HepG2 (cell line): ENCODE data around the gene ARFGAP3. TPM values are rescaled to one million over a fixed set of nuclear protein-coding genes. Genes with fewer than 3 reads are reported as not detected.

Source experiments
- ATAC-seq: fragments of 200-7000 bp; cut with Tn5 transposase; 3 replicates; pipeline ENCODE4 v1.9.1; 2020; ENCODE audit warnings: mild to moderate bottlenecking, moderate library complexity
- BruUV-seq: library from RNA; stranded (reverse); fragments of 400-500 nt; replicated peaks from 2 replicates; lab custom pipeline; 2021; lab: Mats Ljungman, UMichigan
- CTCF ChIA-PET: fragments of 300-600 bp; formaldehyde crosslinking; extraction: SDS; loops from one replicate; lab custom pipeline; 2021; ENCODE audit warnings: low total read pairs, inconsistent platforms, low intra/inter-chr PET ratio; lab: Yijun Ruan, JAX
- POLR2A ChIA-PET: fragments of 350-600 bp; sonication (Branson Sonifier 250); formaldehyde crosslinking; loops from one replicate; lab custom pipeline; 2020; ENCODE audit warnings: antibody characterized with exemption, inconsistent platforms; lab: Yijun Ruan, JAX
- DNase-seq: peaks from one replicate; pipeline ENCODE4 v3.0.0-alpha.2; 2015; ENCODE audit warnings: low spot score
- FAIRE-seq: peaks from 3 replicates; lab custom pipeline; 2011; peaks lifted over from hg19 to GRCh38; lab: Jason Lieb, UNC
- H2AFZ ChIP-seq: one replicate; pipeline ENCODE4 v1.6.1; 2011; ENCODE audit warnings: low read length, inconsistent platforms
- H3K27ac ChIP-seq: fragments of 300-600 bp; 3 replicates; pipeline ENCODE4 v1.8.0; 2011; ENCODE audit warnings: mixed run types, mild to moderate bottlenecking, mixed read lengths, low read length, inconsistent platforms; ENCODE audit not compliant: insufficient read depth; ENCODE audit errors: extremely low read length
- H3K27me3 ChIP-seq, 2 experiments: fragments of 200-600 bp in 1 of 2; 2 replicates in 1 of 2; 3 replicates in 1 of 2; pipeline versions ENCODE4 v1.6.0 to v1.8.0; 2011; ENCODE audit warnings: low read length in 2 of 2, mild to moderate bottlenecking in 2 of 2, moderate library complexity in 2 of 2, inconsistent platforms in 1 of 2; ENCODE audit not compliant: insufficient read depth in 2 of 2, control insufficient read depth in 1 of 2
- H3K36me3 ChIP-seq, 2 experiments: fragments of 200-600 bp in 1 of 2; replicated peaks in 1 of 2; 2 replicates in 1 of 2; 3 replicates in 1 of 2; pipeline versions ENCODE4 v1.5.1 to v1.8.0; 2011; ENCODE audit warnings: low read length in 2 of 2, inconsistent platforms in 1 of 2; ENCODE audit not compliant: insufficient read depth in 2 of 2, control insufficient read depth in 1 of 2
- H3K4me1 ChIP-seq: 2 replicates; pipeline ENCODE4 v1.5.1; 2012; ENCODE audit warnings: low read length, inconsistent platforms; ENCODE audit not compliant: insufficient read depth
- H3K4me2 ChIP-seq: 2 replicates; pipeline ENCODE4 v1.6.0; 2011; ENCODE audit warnings: low read depth, low read length, inconsistent platforms
- H3K4me3 ChIP-seq, 3 experiments: fragments of 200-600 bp in 1 of 3; sonication (generic), shearing (Covaris generic) in 1 of 3; replicated peaks in 1 of 3; 2 replicates each; pipeline ENCODE4 v1.5.1; 2011 to 2016; ENCODE audit warnings: low read length in 3 of 3, inconsistent platforms in 2 of 3, low read depth in 2 of 3, mild to moderate bottlenecking in 2 of 3, control low read depth in 1 of 3, mixed read lengths in 1 of 3; ENCODE audit not compliant: insufficient read depth in 1 of 3
- H3K79me2 ChIP-seq: one replicate; pipeline ENCODE4 v1.6.1; 2011; ENCODE audit warnings: low read length, inconsistent platforms; ENCODE audit not compliant: insufficient read depth
- H3K9ac ChIP-seq: 2 replicates; pipeline ENCODE4 v1.6.0; 2011; ENCODE audit warnings: mild to moderate bottlenecking, low read depth, low read length, inconsistent platforms; ENCODE audit not compliant: insufficient read depth
- H3K9me3 ChIP-seq: 2 replicates; pipeline ENCODE4 v1.5.1; 2012; ENCODE audit warnings: mild to moderate bottlenecking, low read length
- H4K20me1 ChIP-seq: 2 replicates; pipeline ENCODE4 v1.6.0; 2011; ENCODE audit warnings: inconsistent platforms, mild to moderate bottlenecking, low read length, moderate library complexity; ENCODE audit not compliant: insufficient read depth
- ARNTL ChIP-seq: sonication (generic); formaldehyde crosslinking; IDR thresholded peaks from 2 replicates; pipeline ENCODE4 v1.4.0; 2020; ENCODE audit warnings: mild to moderate bottlenecking, missing genetic modification reagents
- EZH2 ChIP-seq: conservative IDR thresholded peaks from 2 replicates; pipeline ENCODE4 v1.6.1; 2012; ENCODE audit warnings: mild to moderate bottlenecking, low read depth, low read length, moderate library complexity
- FOSL2 ChIP-seq: sonication (generic); formaldehyde crosslinking; IDR thresholded peaks from 2 replicates; pipeline ENCODE4 v1.4.0; 2020; ENCODE audit warnings: missing genetic modification reagents
- HIVEP1 ChIP-seq: sonication (generic); formaldehyde crosslinking; IDR thresholded peaks from 2 replicates; pipeline ENCODE4 v1.4.0; 2020; ENCODE audit warnings: mild to moderate bottlenecking, missing genetic modification reagents
- KLF9 ChIP-seq: IDR thresholded peaks from 2 replicates; pipeline ENCODE4 v1.6.1; 2016; ENCODE audit warnings: low read depth
- MIER3 ChIP-seq: IDR thresholded peaks from 2 replicates; pipeline ENCODE4 v1.6.1; 2016; ENCODE audit warnings: missing compliant biosample characterization, borderline replicate concordance
- MTA1 ChIP-seq: sonication (generic); formaldehyde crosslinking; IDR thresholded peaks from 2 replicates; pipeline ENCODE4 v1.4.0; 2020; ENCODE audit warnings: missing genetic modification reagents, mild to moderate bottlenecking, borderline replicate concordance
- NR1H2 ChIP-seq: sonication (generic); formaldehyde crosslinking; IDR thresholded peaks from 2 replicates; pipeline ENCODE4 v1.8.1; 2022; ENCODE audit warnings: low read depth, missing genetic modification reagents, borderline replicate concordance
- SKI ChIP-seq: fragments of 450-650 bp; IDR thresholded peaks from one replicate; pipeline ENCODE4 v1.6.1; 2018; ENCODE audit warnings: mild to moderate bottlenecking; ENCODE audit not compliant: partially characterized antibody
- SMARCC2 ChIP-seq: fragments of 450-650 bp; IDR thresholded peaks from 2 replicates; pipeline ENCODE4 v1.6.1; 2017; ENCODE audit warnings: antibody characterized with exemption, mild to moderate bottlenecking
- ZBTB7B ChIP-seq: sonication (generic); formaldehyde crosslinking; IDR thresholded peaks from 2 replicates; pipeline ENCODE4 v1.4.0; 2020; ENCODE audit warnings: missing genetic modification reagents
- ZMYM4 ChIP-seq: sonication (generic); formaldehyde crosslinking; IDR thresholded peaks from 2 replicates; pipeline ENCODE4 v1.8.1; 2023; ENCODE audit warnings: mild to moderate bottlenecking, missing genetic modification reagents
- ZNF792 ChIP-seq: IDR thresholded peaks from 2 replicates; pipeline ENCODE4 v1.6.1; 2016
- WGBS: methylation state at CpG from one replicate; pipeline ENCODE4 v1.1.6; 2017; ENCODE audit warnings: low lambda C conversion rate; 5-methylcytosine and 5-hydroxymethylcytosine counted together
- in situ Hi-C: cut with HindIII; loops from 2 replicates; pipeline ENCODE4 v1.10.0; 2017; ENCODE audit warnings: low pct_unique_long_range_greater_than_20kb; ENCODE audit not compliant: extremely low pct_ligation_motif_present
- intact Hi-C: fragments of 100-400 bp; cut with micrococcal nuclease; formaldehyde crosslinking; loops from one replicate; pipeline ENCODE4 v1.10.0; 2022; ENCODE audit not compliant: unreplicated experiment
- polyA plus RNA-seq, 8 experiments: library from polyadenylated mRNA; depleted of rRNA in 3 of 8; stranded (reverse) in 7 of 8; unstranded in 1 of 8; fragments of >200 nt; fragmentation: Illumina TruSeq in 4 of 8; extraction: Trizol in 4 of 8; gene quantifications; 2 replicates each; pipeline versions ENCODE4 v1.2.1 to v1.2.3, GENCODE V29; 2011 to 2016; ENCODE audit warnings: low read depth in 4 of 8, missing spikeins in 1 of 8, mixed read lengths in 1 of 8; ENCODE audit not compliant: insufficient read depth in 1 of 8
- total RNA-seq, 5 experiments: library from RNA; depleted of rRNA; stranded (reverse); fragments of >200 nt; fragmentation: Illumina TruSeq; extraction: Trizol; gene quantifications; 2 replicates each; pipeline ENCODE4 v1.2.3, GENCODE V29; 2016; ENCODE audit warnings: low read depth in 1 of 5
- TF ChIP-seq, protein P1 (sequence below): sonication (generic); formaldehyde crosslinking; IDR thresholded peaks from 2 replicates; pipeline ENCODE4 v1.4.0; 2020; ENCODE audit warnings: missing genetic modification reagents, mild to moderate bottlenecking, borderline replicate concordance
- TF ChIP-seq, protein P2 (sequence below): sonication (generic); formaldehyde crosslinking; IDR thresholded peaks from 2 replicates; pipeline ENCODE4 v1.5.0; 2020; ENCODE audit warnings: missing genetic modification reagents
- TF ChIP-seq, protein P3 (sequence below): sonication (generic); formaldehyde crosslinking; IDR thresholded peaks from 2 replicates; pipeline ENCODE4 v1.5.0; 2020; ENCODE audit warnings: mild to moderate bottlenecking, missing genetic modification reagents, borderline replicate concordance

Gene ARFGAP3
- total and polyA plus RNA-seq, 2 of the 13 experiments (the other 11 are each of a cell fraction or from before 2014, with no cell fraction given): 41.7 to 61.6 TPM

DNA sequence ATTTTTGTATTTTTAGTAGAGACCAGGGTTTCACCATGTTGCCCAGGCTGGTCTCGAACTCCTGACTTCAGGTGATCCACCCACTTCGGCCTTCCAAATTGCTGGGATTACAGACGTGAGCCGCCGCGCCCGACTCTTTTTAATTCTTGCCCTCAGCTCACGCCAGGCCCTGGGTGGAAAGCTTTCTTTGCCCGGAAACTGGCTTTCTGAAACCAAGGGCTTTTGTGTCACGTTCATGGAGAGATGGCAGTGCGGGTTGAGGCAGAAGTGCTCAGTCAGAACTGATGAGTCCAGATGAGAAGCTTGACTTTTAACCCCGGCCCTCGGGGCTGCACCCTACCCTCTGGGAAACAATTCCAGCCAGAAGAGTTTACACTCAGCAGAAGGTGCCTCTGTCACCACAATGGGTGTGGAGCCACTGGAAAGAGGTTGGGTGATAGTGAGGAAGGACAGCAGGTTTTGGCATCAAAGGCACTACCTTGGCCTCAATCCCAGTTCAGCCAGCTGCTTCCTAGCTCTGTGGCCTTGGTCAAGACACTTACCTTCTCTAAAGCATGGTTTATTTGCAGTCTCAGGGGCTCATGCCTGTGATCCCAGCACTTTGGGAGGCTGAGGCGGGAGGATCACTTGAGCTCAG is 890 bp upstream of the ARFGAP3 start (continued):
- TF ChIP-seq FOSL2 (CRISPR knock-in tag) (no peak), ARNTL (0 out of 2 replicates have a peak, but pooled peaks have one; percentile 6), MIER3 (0 out of 2 replicates have a peak, but pooled peaks have one; percentile 8), HIVEP1 (CRISPR knock-in tag) (0 out of 2 replicates have a peak, but pooled peaks have one; percentile 7)
- TF ChIP-seq, all 625 proteins: peak for 6

DNA sequence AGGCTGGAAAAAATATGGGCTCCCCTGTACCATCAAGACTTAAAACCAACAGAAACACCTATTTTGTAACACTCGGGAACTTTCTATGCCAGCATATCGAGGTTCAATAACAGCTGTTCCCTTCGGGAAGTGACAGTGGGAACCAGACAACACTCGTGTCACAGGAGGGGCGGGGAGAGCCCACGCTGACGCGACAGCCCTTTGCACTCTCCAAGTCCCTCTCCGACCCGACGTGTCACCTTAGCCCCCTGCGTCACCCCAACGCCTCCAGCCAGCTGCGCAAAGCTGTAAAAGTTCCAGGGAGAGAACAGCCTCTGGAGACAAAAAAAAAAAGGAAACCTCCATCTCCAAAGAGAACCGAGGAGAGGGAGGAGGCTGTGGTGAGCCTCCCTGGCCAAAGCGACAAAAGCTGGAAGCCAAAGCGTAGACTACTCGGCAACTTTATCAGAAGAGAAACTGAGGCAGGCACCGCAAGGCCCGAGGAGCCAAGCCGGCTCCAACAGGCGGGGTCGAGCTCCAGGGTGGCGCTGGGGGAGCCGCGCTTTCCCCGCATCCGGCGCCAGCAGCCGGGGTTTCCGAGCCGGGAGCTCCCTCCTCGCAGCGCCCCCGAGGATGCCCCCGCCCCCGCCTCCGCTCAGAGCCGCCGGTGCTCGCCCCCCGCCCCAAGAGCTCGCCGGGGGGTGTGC is 751 bp downstream of the ARFGAP3 start:
- CTCF ChIA-PET: no interaction called here
- intact Hi-C loops (loop anchor here (10.0 kb wide), 2 partner anchors 52 to 212 kb away; partner anchors contain the start of genes ATP5MGL and CYB5R3), in situ Hi-C loops (loop anchor here (5.0 kb wide), 1 partner anchor 49 kb away; no protein-coding TSS in a partner anchor)
- Histone ChIP-seq H3K27me3 (no peaks in the 10 kb centered on the region; a peak in 1 of 5 replicates), H4K20me1 (peaks cover 12% of the 10 kb centered on the region; the same call in 1 of the 2 replicates), H3K36me3 (peaks cover 0 to 8% of the 10 kb centered on the region in 2 experiments; a peak in 1 of 5 replicates), H3K4me1 (peaks cover 32% of the 10 kb centered on the region), H3K9me3 (no peaks in the 10 kb centered on the region), H3K4me2 (peak overlapping the region; percentile 92), H3K79me2 (peaks cover 43% of the 10 kb centered on the region), H3K9ac (peak overlapping the region; percentile 96), H3K27ac (peak overlapping the region; percentile 94), H3K4me3 (peak overlapping the region; percentile 95 to 98 (median 96)), H2AFZ (no peak overlapping the region)
- no peak for FAIRE-seq
- peak; percentile 25 for DNase-seq
- no TSS peak for BruUV-seq
- POLR2A ChIA-PET: interaction anchor here (0.6 to 3.7 kb wide), 8 partner anchors 11 to 241 kb away, joined by 3 to 11 read pairs (median 4); partner anchors contain the start of gene POLDIP3
- ATAC-seq: peak; percentile 20
- under 1% methylated on average over 20 of the region's 44 CpGs for WGBS
- TF ChIP-seq ZMYM4 (no peak), KLF9 (CRISPR knock-in tag) (no peak), ZNF792 (CRISPR knock-in tag) (no peak), ZBTB7B (CRISPR knock-in tag) (0 out of 2 replicates have a peak, but pooled peaks have one; percentile 35), SKI (peak; percentile 21), MTA1 (CRISPR knock-in tag) (0 out of 2 replicates have a peak, but pooled peaks have one; percentile 15), NR1H2 (CRISPR knock-in tag) (no peak), EZH2 (no peak), SMARCC2 (no peak)
- TF ChIP-seq, protein P1, sequence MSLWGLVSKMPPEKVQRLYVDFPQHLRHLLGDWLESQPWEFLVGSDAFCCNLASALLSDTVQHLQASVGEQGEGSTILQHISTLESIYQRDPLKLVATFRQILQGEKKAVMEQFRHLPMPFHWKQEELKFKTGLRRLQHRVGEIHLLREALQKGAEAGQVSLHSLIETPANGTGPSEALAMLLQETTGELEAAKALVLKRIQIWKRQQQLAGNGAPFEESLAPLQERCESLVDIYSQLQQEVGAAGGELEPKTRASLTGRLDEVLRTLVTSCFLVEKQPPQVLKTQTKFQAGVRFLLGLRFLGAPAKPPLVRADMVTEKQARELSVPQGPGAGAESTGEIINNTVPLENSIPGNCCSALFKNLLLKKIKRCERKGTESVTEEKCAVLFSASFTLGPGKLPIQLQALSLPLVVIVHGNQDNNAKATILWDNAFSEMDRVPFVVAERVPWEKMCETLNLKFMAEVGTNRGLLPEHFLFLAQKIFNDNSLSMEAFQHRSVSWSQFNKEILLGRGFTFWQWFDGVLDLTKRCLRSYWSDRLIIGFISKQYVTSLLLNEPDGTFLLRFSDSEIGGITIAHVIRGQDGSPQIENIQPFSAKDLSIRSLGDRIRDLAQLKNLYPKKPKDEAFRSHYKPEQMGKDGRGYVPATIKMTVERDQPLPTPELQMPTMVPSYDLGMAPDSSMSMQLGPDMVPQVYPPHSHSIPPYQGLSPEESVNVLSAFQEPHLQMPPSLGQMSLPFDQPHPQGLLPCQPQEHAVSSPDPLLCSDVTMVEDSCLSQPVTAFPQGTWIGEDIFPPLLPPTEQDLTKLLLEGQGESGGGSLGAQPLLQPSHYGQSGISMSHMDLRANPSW (CRISPR knock-in tag): no peak
- TF ChIP-seq, protein P2, sequence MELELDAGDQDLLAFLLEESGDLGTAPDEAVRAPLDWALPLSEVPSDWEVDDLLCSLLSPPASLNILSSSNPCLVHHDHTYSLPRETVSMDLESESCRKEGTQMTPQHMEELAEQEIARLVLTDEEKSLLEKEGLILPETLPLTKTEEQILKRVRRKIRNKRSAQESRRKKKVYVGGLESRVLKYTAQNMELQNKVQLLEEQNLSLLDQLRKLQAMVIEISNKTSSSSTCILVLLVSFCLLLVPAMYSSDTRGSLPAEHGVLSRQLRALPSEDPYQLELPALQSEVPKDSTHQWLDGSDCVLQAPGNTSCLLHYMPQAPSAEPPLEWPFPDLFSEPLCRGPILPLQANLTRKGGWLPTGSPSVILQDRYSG (CRISPR knock-in tag): no peak
- TF ChIP-seq, protein P3, sequence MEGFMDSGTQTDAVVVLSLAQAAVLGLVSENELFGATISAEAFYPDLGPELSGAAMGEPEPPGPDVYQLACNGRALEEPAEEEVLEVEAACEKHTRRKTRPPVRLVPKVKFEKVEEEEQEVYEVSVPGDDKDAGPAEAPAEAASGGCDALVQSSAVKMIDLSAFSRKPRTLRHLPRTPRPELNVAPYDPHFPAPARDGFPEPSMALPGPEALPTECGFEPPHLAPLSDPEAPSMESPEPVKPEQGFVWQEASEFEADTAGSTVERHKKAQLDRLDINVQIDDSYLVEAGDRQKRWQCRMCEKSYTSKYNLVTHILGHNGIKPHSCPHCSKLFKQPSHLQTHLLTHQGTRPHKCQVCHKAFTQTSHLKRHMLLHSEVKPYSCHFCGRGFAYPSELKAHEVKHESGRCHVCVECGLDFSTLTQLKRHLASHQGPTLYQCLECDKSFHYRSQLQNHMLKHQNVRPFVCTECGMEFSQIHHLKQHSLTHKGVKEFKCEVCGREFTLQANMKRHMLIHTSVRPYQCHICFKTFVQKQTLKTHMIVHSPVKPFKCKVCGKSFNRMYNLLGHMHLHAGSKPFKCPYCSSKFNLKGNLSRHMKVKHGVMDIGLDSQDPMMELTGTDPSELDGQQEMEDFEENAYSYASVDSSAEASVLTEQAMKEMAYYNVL (CRISPR knock-in tag): 0 out of 2 replicates have a peak, but pooled peaks have one; percentile 28
